Esophagus squamous epithelium (tissue), 4 donors: Measurements from ENCODE around the gene ADK.

Experiments used
- POLR2A ChIP-seq, 4 donors: fragments of 450-650 bp; IDR thresholded peaks; one replicate each; pipeline ENCODE4 v1.6.1; 2017; ENCODE audit warnings: antibody characterized with exemption in 4 of 4, mild to moderate bottlenecking in 4 of 4, moderate library complexity in 3 of 4
- TF ChIP-seq, protein P1 (sequence below), 6 experiments: fragments of 450-650 bp in 4 of 6; fragments of 200-600 bp in 2 of 6; sonication (generic) in 2 of 6; IDR thresholded peaks; one replicate each; pipeline ENCODE4 v1.5.1; 2016 to 2019; ENCODE audit warnings: antibody characterized with exemption in 6 of 6, mild to moderate bottlenecking in 4 of 6, moderate library complexity in 4 of 6

DNA sequence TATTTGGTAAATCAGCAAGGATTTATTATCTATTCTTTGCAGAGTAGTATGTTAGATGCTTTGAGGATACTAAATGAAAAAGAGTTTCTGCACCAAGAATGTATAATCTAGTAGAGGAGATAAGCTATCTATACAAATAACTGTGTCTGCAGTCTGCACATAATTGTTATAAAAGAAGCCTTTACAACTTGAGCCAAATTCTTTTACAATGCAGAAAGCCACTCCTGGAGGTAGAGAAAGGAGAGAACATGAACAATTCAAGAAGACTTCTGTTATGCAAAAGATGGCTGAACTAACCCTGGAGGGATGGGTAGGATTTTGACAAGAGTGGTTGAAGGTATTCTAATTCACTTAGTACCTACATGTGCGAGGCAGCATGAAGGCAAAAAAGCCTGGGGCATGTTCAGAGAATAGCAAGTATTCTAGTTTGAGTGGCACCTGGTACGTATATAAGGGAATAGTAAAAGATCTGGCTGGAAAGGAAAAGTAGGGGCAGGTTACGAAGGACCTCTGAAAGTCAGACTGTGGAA lies 424.2 kb downstream of the ADK start:
- TF ChIP-seq, protein P1, sequence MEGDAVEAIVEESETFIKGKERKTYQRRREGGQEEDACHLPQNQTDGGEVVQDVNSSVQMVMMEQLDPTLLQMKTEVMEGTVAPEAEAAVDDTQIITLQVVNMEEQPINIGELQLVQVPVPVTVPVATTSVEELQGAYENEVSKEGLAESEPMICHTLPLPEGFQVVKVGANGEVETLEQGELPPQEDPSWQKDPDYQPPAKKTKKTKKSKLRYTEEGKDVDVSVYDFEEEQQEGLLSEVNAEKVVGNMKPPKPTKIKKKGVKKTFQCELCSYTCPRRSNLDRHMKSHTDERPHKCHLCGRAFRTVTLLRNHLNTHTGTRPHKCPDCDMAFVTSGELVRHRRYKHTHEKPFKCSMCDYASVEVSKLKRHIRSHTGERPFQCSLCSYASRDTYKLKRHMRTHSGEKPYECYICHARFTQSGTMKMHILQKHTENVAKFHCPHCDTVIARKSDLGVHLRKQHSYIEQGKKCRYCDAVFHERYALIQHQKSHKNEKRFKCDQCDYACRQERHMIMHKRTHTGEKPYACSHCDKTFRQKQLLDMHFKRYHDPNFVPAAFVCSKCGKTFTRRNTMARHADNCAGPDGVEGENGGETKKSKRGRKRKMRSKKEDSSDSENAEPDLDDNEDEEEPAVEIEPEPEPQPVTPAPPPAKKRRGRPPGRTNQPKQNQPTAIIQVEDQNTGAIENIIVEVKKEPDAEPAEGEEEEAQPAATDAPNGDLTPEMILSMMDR (IDR thresholded peaks at IDR 0.05): no peak
- no peak for TF ChIP-seq POLR2A (IDR thresholded peaks at IDR 0.05)
